GM21737 (cell line): ENCODE measurements around the gene LRRC1.

Experiments used
- ATAC-seq: cut with Tn5 transposase; IDR thresholded peaks from one replicate; pipeline ENCODE4 v1.9.1; 2021; ENCODE audit warnings: mild to moderate bottlenecking, moderate library complexity; ENCODE audit not compliant: unreplicated experiment

LRRC1 gene

GRCh38 chr6:53813801-53814200 lies 19.0 kb downstream of the LRRC1 start:
- no peak for ATAC-seq

DNA sequence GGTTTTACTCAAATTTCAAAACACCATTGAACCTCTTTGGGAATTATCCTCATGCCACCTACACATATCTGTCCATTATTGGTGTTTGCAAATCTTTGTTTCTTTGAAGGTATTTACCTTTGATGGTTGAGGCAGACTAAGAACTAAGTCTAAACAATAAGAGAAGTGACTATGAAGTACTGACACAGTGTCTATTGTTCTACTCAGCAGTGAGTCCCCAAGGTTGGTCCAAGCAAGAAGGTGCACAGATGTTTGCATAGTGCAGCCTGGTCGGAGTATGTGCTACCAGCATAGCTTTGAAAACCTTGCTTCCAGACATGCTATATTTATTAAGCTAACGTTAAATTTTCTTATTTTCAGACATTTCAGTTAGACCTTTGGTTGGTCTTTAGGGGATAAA lies 19.5 kb downstream of the LRRC1 start:
- no peak for ATAC-seq

DNA sequence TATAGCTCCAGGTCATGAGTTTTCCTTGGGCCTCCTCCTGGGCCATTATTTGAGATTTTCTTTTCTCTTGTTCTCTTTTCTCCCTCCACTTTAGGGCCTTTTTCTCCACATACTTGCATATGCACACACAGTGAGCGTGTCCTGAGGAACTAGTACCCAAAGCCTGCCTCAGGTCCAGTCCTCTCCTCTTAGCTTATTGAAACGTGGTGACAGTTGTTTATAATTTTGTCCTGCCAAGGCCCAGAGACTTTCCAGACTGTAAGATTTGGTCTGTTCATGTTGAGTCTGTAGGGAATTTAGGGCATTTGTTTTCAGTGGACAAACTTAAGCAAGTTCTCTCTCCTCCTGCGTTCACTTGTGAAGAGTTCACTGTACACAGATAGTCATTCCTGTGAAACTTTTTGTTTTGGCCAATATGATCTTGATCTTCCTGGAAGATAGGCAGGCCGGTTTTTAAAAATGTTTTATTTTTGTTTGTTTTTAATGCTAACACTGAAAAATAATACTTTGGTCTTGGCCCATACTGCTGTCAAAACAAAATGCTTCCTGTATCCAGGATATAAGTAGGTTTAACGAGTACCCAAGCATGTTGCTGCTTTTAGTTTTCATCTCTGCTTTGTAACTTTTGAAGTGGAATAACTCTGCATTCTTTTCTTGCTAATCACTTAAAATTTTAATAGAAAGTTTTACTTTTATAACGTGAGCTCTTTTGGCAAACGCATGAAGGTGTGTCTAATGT lies 20.7 kb downstream of the LRRC1 start:
- ATAC-seq = no peak

DNA sequence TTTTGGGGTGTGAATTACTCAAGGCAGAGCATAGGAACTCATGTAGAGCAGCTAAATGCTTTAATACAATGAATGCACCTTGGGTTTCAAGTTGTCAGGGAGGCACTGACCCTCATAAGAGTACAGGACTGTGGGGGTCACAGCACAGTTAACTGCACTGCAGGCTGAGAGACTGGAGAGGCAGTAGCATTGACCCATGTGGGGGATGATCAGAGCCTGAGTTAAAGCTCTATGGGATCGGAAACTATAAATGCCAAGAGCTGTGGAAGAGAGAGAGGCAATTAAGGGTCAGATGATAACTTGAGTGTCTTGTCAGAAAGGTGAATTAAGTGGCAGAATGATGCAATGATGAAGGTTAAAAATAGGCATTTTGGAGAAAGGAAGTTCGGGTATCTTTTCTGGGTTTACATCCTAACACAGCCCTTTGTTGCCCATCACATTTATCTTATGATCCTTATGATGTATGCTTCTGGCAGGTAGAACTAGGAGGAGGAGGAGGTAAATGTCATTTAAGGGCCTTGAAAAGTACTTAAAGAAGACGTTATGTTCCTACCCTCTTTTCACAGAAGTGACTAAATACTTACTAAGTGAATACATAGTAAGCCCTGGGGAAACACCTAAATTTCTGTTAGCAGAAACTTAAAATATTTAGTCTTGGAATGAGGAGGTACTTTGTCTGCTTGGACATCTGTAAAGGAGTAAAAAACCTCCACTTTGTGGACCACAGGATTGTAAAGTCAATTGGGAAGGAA lies 24.2 kb downstream of the LRRC1 start:
- no peak for ATAC-seq

GRCh38 chr6:53822401-53823125 lies 27.8 kb downstream of the LRRC1 start:
- ATAC-seq = no peak

- no peak for ATAC-seq
These were observed 29.9 kb downstream of the LRRC1 start for GRCh38 chr6:53824714-53825113.

DNA sequence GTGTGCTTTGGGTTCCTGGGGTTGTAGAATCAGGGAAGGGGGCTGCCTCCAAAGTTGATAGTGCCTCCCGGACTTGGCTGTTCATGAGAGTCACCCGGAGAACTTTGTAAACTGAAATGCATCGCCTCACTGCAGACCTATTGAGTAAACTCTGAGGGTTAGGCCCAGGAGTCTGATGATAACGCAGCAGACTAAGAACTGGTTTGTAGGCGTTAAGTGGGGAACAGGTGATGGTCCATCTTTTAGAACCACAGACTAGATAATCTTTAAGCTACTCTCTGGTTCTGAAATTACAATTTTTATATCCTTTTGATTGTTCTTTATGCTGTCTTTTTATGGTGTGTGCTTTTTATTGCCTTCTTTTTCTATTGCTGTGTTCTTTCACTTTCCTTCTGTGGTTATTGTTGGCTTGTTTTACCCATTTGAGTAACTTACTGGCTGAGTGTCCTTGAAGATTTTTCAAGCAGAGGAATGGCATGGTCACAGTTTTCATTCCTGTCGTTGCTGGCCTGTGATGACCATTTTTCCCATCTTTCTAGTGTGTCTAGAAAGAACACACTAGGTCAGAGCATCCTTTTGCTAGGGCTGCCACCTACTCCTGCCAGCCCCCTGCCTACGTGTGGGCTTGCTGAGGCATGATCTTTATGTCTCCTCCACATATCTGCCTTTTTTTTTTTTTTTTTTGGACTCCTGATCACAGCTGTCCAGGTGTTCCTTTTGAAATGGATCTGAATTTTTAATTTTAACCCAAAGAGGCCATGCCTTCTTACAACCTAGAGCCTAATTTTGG lies 30.9 kb downstream of the LRRC1 start:
- no peak for ATAC-seq

DNA sequence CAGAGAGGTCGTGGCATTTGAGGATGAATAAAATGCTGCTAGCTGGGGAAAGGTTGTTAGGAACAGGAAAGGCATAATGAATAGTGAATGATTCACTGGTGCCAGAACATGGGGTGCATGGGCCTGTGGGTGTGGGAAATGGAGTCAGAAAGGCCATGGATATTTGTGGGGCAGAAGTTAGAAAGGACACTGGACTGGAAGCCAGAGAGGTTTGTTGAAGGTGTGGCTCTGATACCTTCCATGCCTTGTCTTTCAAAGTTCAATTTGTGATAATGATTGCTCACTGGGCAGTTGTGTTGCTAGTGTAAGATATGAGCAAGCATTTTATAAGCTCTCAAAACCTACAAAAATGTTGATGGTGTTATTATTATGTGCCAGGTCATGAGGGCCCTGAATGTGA lies 32.7 kb downstream of the LRRC1 start:
- ATAC-seq = no peak

DNA sequence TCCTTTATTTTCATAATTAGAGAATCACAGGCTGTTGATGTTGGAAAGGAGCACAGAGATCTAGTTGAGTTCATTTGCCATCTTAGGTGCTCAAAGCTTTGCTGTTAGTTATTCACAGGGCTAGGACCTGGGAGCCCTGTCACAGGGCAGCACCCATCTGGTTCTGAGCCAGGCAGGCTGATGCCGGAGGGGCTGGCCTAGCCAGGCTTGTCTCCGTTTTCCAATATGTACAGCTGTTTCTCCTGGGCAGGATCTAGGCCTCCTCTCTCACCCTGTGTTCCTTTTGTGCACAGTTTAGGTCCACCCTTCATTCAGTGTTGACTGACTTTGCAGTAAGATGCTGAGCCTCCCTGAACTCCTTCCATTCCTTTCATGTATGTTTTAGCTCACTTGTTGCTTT lies 33.4 kb downstream of the LRRC1 start:
- no peak for ATAC-seq

GRCh38 chr6:53828966-53829697 lies 34.3 kb downstream of the LRRC1 start:
- no peak for ATAC-seq

- ATAC-seq = no peak
These were observed 35.0 kb downstream of the LRRC1 start for GRCh38 chr6:53829698-53830221.

- no peak for ATAC-seq
These were observed 35.6 kb downstream of the LRRC1 start for GRCh38 chr6:53830366-53830765.

DNA sequence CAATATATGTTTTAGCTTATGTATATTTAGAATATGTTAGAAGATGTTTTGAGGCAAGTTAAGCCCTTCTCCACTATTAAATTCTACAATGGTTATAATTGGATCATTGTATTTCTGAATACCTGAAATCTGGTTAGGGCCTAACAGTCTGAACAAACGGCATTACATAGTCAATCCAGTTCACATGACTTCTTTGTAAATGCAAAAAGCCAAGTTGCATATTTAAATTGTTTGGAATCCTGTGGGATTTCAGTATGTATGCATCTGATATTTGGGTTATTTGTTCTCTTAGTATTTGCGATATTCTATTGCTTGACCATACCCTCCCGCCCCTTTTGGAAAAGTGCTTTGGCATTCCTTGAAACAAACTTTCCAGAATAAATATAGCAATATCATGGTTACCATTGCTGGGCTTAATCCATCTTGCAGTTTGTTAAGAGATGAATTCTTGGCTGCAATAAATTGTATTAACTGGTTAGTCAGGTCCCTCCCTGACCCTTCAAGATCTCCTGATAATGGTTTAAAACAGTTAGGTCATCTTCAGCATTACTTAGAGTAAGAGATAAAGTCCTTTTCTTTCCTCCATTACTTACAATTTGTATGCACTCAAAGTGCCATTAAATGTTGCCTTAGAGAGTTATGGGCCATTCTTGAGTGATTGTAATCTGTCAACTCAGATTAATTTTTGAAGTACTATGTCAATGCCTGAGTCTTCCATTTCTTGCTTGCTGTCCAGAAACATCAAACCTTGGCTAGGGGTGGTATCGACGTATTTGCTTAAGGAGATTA lies 36.5 kb downstream of the LRRC1 start:
- no peak for ATAC-seq

DNA sequence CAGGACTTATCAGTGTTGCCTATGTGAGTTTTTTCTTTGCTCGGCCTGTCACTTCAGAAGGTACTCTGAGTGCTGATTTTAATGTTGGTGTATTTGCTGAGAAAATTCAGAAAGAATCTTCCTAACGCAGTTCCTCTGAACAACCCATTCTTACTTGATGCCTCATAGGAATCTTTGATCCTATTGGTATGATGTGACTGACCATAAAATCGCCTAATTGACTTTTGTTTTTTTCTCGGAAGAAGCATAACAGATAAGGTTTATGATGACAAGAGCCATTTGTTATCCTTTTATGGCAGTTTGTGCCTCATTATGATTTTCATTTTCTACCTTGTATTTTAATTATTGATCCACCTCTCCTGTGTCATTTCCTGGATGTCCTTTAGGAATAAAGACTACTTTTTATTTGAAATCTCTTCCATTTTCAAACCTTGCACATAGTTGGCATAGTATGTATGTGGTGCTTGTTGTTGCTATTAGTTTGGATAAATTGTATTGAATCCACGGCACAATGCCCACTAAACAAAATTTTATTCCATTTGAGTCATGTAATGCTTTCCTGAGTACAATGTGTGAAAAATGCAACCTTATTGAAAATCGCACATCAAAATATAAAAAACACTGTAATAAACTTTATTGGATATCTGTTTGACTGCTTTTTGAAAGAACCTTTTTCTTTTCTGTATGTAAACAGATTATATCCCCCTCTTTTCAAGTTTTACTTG lies 37.3 kb downstream of the LRRC1 start:
- ATAC-seq = no peak

DNA sequence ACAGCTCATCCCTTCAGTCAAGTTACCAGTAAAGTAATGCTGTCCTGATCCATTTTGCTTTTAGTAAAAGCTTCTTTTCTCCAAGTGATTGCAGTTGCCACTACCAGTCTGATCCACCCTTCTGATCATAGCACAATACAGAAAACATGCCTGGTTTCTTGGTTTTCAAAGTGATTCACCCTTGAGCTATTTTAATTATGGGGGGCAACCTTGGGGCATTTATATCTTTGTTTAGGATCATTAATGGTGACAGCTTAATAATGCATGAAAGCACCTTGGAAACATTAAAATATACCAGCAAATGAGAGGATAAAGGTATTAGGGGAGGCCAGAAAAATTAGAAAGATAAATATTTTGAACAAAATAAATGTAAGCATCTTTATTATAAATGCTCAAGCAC lies 38.4 kb downstream of the LRRC1 start:
- no peak for ATAC-seq

DNA sequence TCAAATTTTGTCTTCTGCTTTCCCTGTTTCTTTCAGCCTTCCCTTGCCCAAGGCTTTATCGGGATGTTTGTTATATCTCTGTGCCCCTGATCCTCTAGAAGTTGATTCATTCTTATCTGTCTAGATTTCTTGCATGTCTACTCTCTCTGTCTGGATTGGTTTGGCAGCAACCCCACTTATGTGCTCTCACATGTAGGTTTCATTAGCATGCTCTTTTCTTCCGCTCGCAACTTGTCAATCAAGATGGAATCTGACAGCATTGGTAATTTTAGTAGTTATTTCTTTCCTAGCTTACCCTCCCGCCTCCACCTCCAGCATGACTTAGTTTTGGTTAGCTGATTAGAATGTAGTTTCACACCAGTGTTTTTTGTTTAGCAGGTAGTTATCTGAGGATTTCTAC lies 39.3 kb downstream of the LRRC1 start:
- no peak for ATAC-seq

DNA sequence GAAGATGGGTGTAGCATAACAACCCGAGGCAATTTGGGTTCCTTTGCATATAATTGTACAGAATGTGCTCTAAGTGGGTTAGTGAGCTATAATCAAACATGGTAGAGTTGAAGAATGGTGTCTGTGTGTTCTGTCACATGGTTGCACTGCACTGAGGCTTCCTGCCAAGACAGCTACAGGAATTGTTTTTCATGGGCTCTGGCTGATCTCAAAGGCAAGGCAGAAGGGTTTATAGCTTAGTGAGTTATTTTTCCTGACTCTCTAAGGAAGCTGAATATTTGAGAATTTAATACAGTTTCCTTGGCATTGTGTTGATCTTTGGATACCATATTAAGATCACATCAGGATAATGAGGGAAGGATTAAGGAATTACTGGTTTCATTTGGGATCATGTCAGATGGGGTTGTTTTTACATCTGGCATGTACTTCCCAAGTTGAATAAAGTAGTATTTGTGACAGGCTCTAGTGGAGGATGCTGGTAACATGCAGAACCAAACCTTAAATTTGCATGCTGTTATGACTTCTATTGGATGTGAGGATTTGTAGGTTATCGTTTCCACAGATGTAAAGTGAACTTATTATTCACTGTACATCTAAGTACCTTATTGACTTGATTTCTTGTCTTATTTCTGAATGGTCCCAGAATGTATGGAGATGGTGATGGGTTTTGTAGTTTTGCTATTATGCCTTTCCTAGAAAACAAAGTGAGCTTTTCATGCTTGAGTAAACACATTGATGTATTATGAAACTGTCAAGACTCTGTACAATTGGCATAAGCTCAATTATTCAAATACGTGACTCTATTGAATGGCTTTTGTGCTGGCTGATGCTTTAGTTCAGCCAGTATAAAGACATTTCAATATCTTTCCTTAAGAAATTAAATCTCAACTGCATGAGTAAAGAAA lies 43.3 kb downstream of the LRRC1 start:
- no peak for ATAC-seq

DNA sequence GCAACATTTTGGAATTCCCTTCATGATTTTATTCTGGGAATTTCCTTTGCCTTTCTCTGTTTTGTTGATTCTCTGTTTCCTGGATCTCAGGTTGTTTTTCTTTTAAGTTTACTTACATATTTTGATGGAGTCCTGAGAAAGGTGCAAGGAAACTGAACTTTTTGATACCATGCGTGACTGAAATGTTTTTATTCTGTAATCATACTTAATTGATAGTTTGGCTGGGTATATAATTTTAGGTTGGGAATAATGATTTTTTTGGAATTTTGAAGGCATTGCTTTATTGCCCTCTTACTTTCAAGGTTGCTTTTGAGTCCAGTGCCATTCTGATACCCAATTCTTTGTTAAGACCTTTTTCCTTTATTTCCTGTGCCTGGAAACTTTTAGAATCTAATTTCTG lies 45.2 kb downstream of the LRRC1 start:
- ATAC-seq = no peak
